H1 (cell line): ENCODE measurements around the gene R3HCC1L. TPM values are rescaled to one million over a fixed set of nuclear protein-coding genes. Genes with fewer than 3 reads are reported as not detected.

Experiments
- CTCF ChIA-PET: fragments of 300-600 bp; sonication (Branson Sonifier 250); formaldehyde crosslinking; loops from one replicate; lab custom pipeline; 2021; ENCODE audit not compliant: partially characterized antibody; lab: Charles Lee
- POLR2A ChIA-PET: fragments of 300-600 bp; sonication (Branson Sonifier 250); formaldehyde crosslinking; loops from one replicate; lab custom pipeline; 2021; ENCODE audit warnings: inconsistent platforms; ENCODE audit not compliant: partially characterized antibody; lab: Charles Lee
- DNase-seq, 2 experiments: peaks; one replicate each; pipeline versions ENCODE4 v3.0.0 to v3.0.0-alpha.2; 2010 to 2022; ENCODE audit warnings: low spot score in 2 of 2, low read depth in 1 of 2, mixed read lengths in 1 of 2
- FAIRE-seq: peaks from 2 replicates; lab custom pipeline; 2011; peaks lifted over from hg19 to GRCh38; lab: Jason Lieb, UNC
- H2AFZ ChIP-seq: 2 replicates; pipeline ENCODE4 v1.8.1; 2012; ENCODE audit warnings: low read length, inconsistent platforms
- H2AK5ac ChIP-seq: 2 replicates; pipeline ENCODE4 v1.6.1; 2013; ENCODE audit warnings: low read depth, low read length
- H2BK120ac ChIP-seq: replicated peaks from 2 replicates; pipeline ENCODE3; 2013; ENCODE audit warnings: low read depth, low read length, inconsistent platforms
- H2BK12ac ChIP-seq: 2 replicates; pipeline ENCODE4 v1.6.1; 2013; ENCODE audit warnings: low read depth, low read length
- H2BK15ac ChIP-seq: 2 replicates; pipeline ENCODE4 v1.6.1; 2013; ENCODE audit warnings: low read length
- H2BK20ac ChIP-seq: 2 replicates; pipeline ENCODE4 v1.6.1; 2013; ENCODE audit warnings: low read length
- H2BK5ac ChIP-seq: 2 replicates; pipeline ENCODE4 v1.6.1; 2013; ENCODE audit warnings: low read depth, low read length
- H3K14ac ChIP-seq: 2 replicates; pipeline ENCODE4 v1.6.1; 2013; ENCODE audit warnings: inconsistent platforms; ENCODE audit not compliant: insufficient read length
- H3K18ac ChIP-seq: 2 replicates; pipeline ENCODE4 v1.6.1; 2013; ENCODE audit warnings: low read length; ENCODE audit errors: extremely low read depth
- H3K23ac ChIP-seq: 2 replicates; pipeline ENCODE4 v1.6.1; 2013; ENCODE audit warnings: inconsistent platforms; ENCODE audit not compliant: insufficient read length
- H3K23me2 ChIP-seq: 2 replicates; pipeline ENCODE4 v1.6.1; 2013; ENCODE audit warnings: low read depth, low read length
- H3K27ac ChIP-seq: 2 replicates; pipeline ENCODE4 v1.6.1; 2011; ENCODE audit warnings: low read depth, low read length, inconsistent platforms
- H3K27me3 ChIP-seq, 4 experiments: replicated peaks in 1 of 4; 1 replicate in 1 of 4; 2 replicates in 3 of 4; pipeline versions ENCODE4 v1.6.1 to v1.8.1; 2011 to 2013; ENCODE audit warnings: low read length in 3 of 4, mild to moderate bottlenecking in 3 of 4, inconsistent platforms in 2 of 4, mixed read lengths in 2 of 4, moderate library complexity in 1 of 4; ENCODE audit not compliant: control insufficient read depth in 3 of 4, insufficient read depth in 3 of 4; ENCODE audit errors: extremely low read depth in 1 of 4
- H3K36me3 ChIP-seq, 4 experiments: 2 replicates each; pipeline versions ENCODE4 v1.6.1 to v1.8.1; 2011 to 2013; ENCODE audit warnings: mild to moderate bottlenecking in 4 of 4, low read length in 3 of 4, moderate library complexity in 2 of 4, control low read depth in 1 of 4, inconsistent platforms in 1 of 4; ENCODE audit not compliant: insufficient read depth in 4 of 4, control insufficient read depth in 2 of 4
- H3K4ac ChIP-seq: replicated peaks from 2 replicates; pipeline ENCODE3; 2013; ENCODE audit warnings: low read length, low read depth, mixed read lengths, inconsistent platforms; ENCODE audit not compliant: insufficient read length
- H3K4me1 ChIP-seq, 4 experiments: replicated peaks in 1 of 4; 1 replicate in 1 of 4; 2 replicates in 3 of 4; pipeline versions ENCODE4 v1.6.1 to v1.8.1; 2011 to 2013; ENCODE audit warnings: low read length in 3 of 4, inconsistent platforms in 2 of 4, mixed read lengths in 1 of 4; ENCODE audit not compliant: insufficient read depth in 4 of 4, control insufficient read depth in 3 of 4
- H3K4me2 ChIP-seq, 2 experiments: 2 replicates each; pipeline versions ENCODE4 v1.6.1 to v1.8.1; 2011 to 2013; ENCODE audit warnings: low read depth in 2 of 2, low read length in 2 of 2, control low read depth in 1 of 2, inconsistent platforms in 1 of 2, mild to moderate bottlenecking in 1 of 2; ENCODE audit not compliant: insufficient read depth in 1 of 2
- H3K4me3 ChIP-seq, 4 experiments: fragments of 200-600, 300-600 bp in 1 of 4; sonication (generic), shearing (Covaris generic), sonication (Bioruptor Twin) in 1 of 4; 2 replicates each; pipeline versions ENCODE4 v1.5.1 to v1.8.1; 2011 to 2016; ENCODE audit warnings: low read length in 4 of 4, low read depth in 3 of 4, control low read depth in 2 of 4, inconsistent platforms in 2 of 4, mild to moderate bottlenecking in 2 of 4, mixed read lengths in 1 of 4, moderate library complexity in 1 of 4; ENCODE audit not compliant: insufficient read depth in 2 of 4; ENCODE audit errors: extremely low read depth in 1 of 4
- H3K56ac ChIP-seq: replicated peaks from 2 replicates; pipeline ENCODE3; 2013; ENCODE audit warnings: low read depth, mild to moderate bottlenecking, mixed read lengths, low read length, inconsistent platforms; ENCODE audit not compliant: insufficient read length
- H3K79me1 ChIP-seq: 2 replicates; pipeline ENCODE4 v1.6.1; 2013; ENCODE audit warnings: low read depth, low read length, control low read depth
- H3K79me2 ChIP-seq, 2 experiments: 2 replicates each; pipeline versions ENCODE4 v1.6.1 to v1.8.1; 2012 to 2013; ENCODE audit warnings: low read length in 2 of 2, mild to moderate bottlenecking in 2 of 2, inconsistent platforms in 1 of 2; ENCODE audit not compliant: insufficient read depth in 2 of 2, control insufficient read depth in 1 of 2
- H3K9ac ChIP-seq, 4 experiments: replicated peaks in 1 of 4; 1 replicate in 1 of 4; 2 replicates in 3 of 4; pipeline versions ENCODE4 v1.6.1 to v1.8.1; 2011 to 2013; ENCODE audit warnings: low read depth in 3 of 4, low read length in 3 of 4, control low read depth in 2 of 4, mild to moderate bottlenecking in 2 of 4, moderate library complexity in 2 of 4, inconsistent platforms in 1 of 4; ENCODE audit errors: extremely low read depth in 1 of 4
- H3K9me3 ChIP-seq, 2 experiments: 2 replicates each; pipeline versions ENCODE4 v1.6.1 to v1.8.1; 2012 to 2013; ENCODE audit warnings: mild to moderate bottlenecking in 2 of 2, moderate library complexity in 2 of 2, control low read depth in 1 of 2, inconsistent platforms in 1 of 2, low read depth in 1 of 2, low read length in 1 of 2, mixed read lengths in 1 of 2; ENCODE audit not compliant: insufficient read depth in 2 of 2
- H4K20me1 ChIP-seq, 2 experiments: replicated peaks in 1 of 2; 2 replicates each; pipeline versions ENCODE3 to v1.8.1; 2011 to 2013; ENCODE audit warnings: inconsistent platforms in 2 of 2, low read length in 2 of 2, mild to moderate bottlenecking in 1 of 2; ENCODE audit not compliant: insufficient read depth in 2 of 2, control insufficient read depth in 1 of 2
- H4K5ac ChIP-seq: 2 replicates; pipeline ENCODE4 v1.6.1; 2013; ENCODE audit warnings: low read length, low read depth, mixed read lengths, inconsistent platforms; ENCODE audit not compliant: insufficient read length
- H4K8ac ChIP-seq: 2 replicates; pipeline ENCODE4 v1.8.0; 2013; ENCODE audit warnings: mild to moderate bottlenecking, moderate library complexity, low read length, inconsistent platforms; ENCODE audit not compliant: insufficient read depth; ENCODE audit errors: extremely low read depth
- H4K91ac ChIP-seq: replicated peaks from 2 replicates; pipeline ENCODE3; 2013; ENCODE audit warnings: low read length, mixed read lengths, inconsistent platforms; ENCODE audit not compliant: insufficient read length
- CTCF ChIP-seq, 3 experiments: IDR thresholded peaks; 1 replicate in 2 of 3; 2 replicates in 1 of 3; pipeline versions ENCODE4 v1.5.1 to v1.6.1; 2011; ENCODE audit warnings: low read length in 3 of 3, mild to moderate bottlenecking in 3 of 3, inconsistent platforms in 2 of 3, low read depth in 1 of 3, moderate library complexity in 1 of 3; ENCODE audit not compliant: insufficient read depth in 1 of 3; ENCODE audit errors: control extremely low read depth in 1 of 3
- JUND ChIP-seq: IDR thresholded peaks from 2 replicates; pipeline ENCODE4 v1.6.1; 2011; ENCODE audit warnings: mild to moderate bottlenecking, improper control_type of control experiment, low read length
- MAFK ChIP-seq: IDR thresholded peaks from 2 replicates; pipeline ENCODE4 v1.6.1; 2012; ENCODE audit warnings: low read depth, mild to moderate bottlenecking, improper control_type of control experiment, low read length
- WGBS, 2 experiments: shearing (Covaris generic) in 1 of 2; methylation state at CpG; one replicate each; pipeline versions ENCODE4 v1.1.6 to v1.1.7; 2013 to 2015; ENCODE audit warnings: low lambda C conversion rate in 2 of 2, mixed read lengths in 2 of 2, inconsistent platforms in 1 of 2, low coverage in 1 of 2, missing lambda C conversion rate in 1 of 2; ENCODE audit not compliant: insufficient replicate concordance in 2 of 2, insufficient coverage in 1 of 2, insufficient read length in 1 of 2; ENCODE audit errors: extremely low coverage in 1 of 2, missing lambda C conversion rate in 1 of 2; 5-methylcytosine and 5-hydroxymethylcytosine counted together
- polyA plus RNA-seq, 7 experiments: library from polyadenylated mRNA; depleted of rRNA in 3 of 7; stranded (reverse) in 5 of 7; unstranded in 2 of 7; fragments of >200 nt in 5 of 7; fragments of 200-250 nt in 2 of 7; gene quantifications; 1 replicate in 5 of 7; 2 replicates in 1 of 7; 4 replicates in 1 of 7; pipeline versions ENCODE4 v1.2.1 to v1.2.3, GENCODE V29; 2011 to 2013; ENCODE audit warnings: missing spikeins in 2 of 7, mixed read lengths in 2 of 7
- total RNA-seq: library from RNA; stranded (reverse); fragmentation: NEBNext Ultra II Directional; extraction: Animal tissue kit (Norgen Biotek cat#: 25700); gene quantifications from 2 replicates; pipeline ENCODE4 v1.2.1, GENCODE V29; 2021

R3HCC1L gene
- total and polyA plus RNA-seq, 2 of the 8 experiments (the other 6 are each of a cell fraction or from before 2014, with no cell fraction given): 6.9 to 13.9 TPM

GRCh38 chr10:98193037-98193436 is 58.6 kb downstream of the R3HCC1L start:
- no peaks in the 10 kb centered on the region for H3K4me1 ChIP-seq
- H3K23ac ChIP-seq: no peak overlapping the region
- no peaks in the 10 kb centered on the region for H3K9me3 ChIP-seq
- H2BK5ac ChIP-seq: no peak overlapping the region
- H3K14ac ChIP-seq: no peak overlapping the region
- no peaks in the 10 kb centered on the region; a peak in 1 of 8 replicates for H3K36me3 ChIP-seq
- H3K27me3 ChIP-seq: no peaks in the 10 kb centered on the region
- H2AFZ ChIP-seq: no peak overlapping the region
- H3K4ac ChIP-seq: no peak overlapping the region
- H3K4me3 ChIP-seq: no peak overlapping the region
- WGBS, 2 experiments: 97% methylated on average over 2 of the region's 2 CpGs; no CpG with 5 or more reads in 1 of the 2 experiments
- TF ChIP-seq MAFK (peak; percentile 33; the same call in 1 of the 2 replicates), JUND (no peak), CTCF (IDR thresholded peaks at IDR 0.05; ENCODE audit: control extremely low read depth in 1 of 3, insufficient read depth in 1 of 3, low read depth in 1 of 3, low read length in 3 of 3) (no peak)
- TF ChIP-seq, all 59 proteins: peak for 1
- H4K20me1 ChIP-seq: no peaks in the 10 kb centered on the region
- H3K79me1 ChIP-seq: no peaks in the 10 kb centered on the region
- H2AK5ac ChIP-seq: no peak overlapping the region
- FAIRE-seq: no peak
- no peak overlapping the region for H3K9ac ChIP-seq
- H4K91ac ChIP-seq: no peak overlapping the region
- H3K4me2 ChIP-seq: no peak overlapping the region
- H3K23me2 ChIP-seq: no peaks in the 10 kb centered on the region
- H2BK120ac ChIP-seq: no peak overlapping the region
- no peak overlapping the region for H2BK20ac ChIP-seq
- no peaks in the 10 kb centered on the region for H3K79me2 ChIP-seq
- CTCF ChIA-PET: interaction anchor here (0.7 kb wide), 1 partner anchor 23 kb away, joined by 4 read pairs; no protein-coding TSS in a partner anchor
- H3K27ac ChIP-seq: no peak overlapping the region
- H4K5ac ChIP-seq: no peak overlapping the region
- H3K56ac ChIP-seq: no peak overlapping the region
- no peak overlapping the region for H2BK12ac ChIP-seq
- POLR2A ChIA-PET: no interaction called here
- H2BK15ac ChIP-seq: no peak overlapping the region
- DNase-seq: no peak
- H4K8ac ChIP-seq: no peak overlapping the region
- no peak overlapping the region for H3K18ac ChIP-seq
